Vagina (tissue), 2 donors: ENCODE measurements around the gene DARS2.

Source experiments
- POLR2A ChIP-seq, 2 donors: fragments of 450-650 bp; IDR thresholded peaks; one replicate each; pipeline ENCODE4 v1.6.1; 2017; ENCODE audit warnings: antibody characterized with exemption in 2 of 2, mild to moderate bottlenecking in 2 of 2, moderate library complexity in 2 of 2
- TF ChIP-seq, protein P1 (sequence below), 3 experiments: fragments of 450-650 bp in 2 of 3; fragments of 200-600 bp in 1 of 3; sonication (generic) in 1 of 3; IDR thresholded peaks; one replicate each; pipeline ENCODE4 v1.5.1; 2017 to 2019; ENCODE audit warnings: antibody characterized with exemption in 3 of 3, mild to moderate bottlenecking in 2 of 3, moderate library complexity in 2 of 3

DNA sequence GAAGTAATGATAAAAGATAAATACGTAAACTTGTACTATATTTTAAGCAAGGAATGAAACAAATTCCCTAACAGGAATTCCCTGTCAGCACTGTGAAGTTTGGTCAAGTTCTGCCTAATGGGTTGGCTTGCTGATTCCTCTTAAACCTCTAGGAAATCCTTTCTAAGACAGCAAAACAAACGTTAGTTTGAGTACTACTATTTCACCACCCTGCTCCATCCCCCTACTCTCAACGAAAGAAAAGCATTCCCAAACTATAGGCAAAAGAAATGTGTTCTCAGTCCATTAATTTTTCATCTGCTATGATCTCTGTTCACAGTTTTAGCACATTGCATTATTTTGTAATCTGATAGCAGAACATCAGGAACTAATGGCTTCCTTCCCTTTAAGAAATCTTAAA lies 76.5 kb downstream of the DARS2 start:
- TF ChIP-seq, protein P1, sequence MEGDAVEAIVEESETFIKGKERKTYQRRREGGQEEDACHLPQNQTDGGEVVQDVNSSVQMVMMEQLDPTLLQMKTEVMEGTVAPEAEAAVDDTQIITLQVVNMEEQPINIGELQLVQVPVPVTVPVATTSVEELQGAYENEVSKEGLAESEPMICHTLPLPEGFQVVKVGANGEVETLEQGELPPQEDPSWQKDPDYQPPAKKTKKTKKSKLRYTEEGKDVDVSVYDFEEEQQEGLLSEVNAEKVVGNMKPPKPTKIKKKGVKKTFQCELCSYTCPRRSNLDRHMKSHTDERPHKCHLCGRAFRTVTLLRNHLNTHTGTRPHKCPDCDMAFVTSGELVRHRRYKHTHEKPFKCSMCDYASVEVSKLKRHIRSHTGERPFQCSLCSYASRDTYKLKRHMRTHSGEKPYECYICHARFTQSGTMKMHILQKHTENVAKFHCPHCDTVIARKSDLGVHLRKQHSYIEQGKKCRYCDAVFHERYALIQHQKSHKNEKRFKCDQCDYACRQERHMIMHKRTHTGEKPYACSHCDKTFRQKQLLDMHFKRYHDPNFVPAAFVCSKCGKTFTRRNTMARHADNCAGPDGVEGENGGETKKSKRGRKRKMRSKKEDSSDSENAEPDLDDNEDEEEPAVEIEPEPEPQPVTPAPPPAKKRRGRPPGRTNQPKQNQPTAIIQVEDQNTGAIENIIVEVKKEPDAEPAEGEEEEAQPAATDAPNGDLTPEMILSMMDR (IDR thresholded peaks at IDR 0.05): no peak
- no peak for TF ChIP-seq POLR2A (IDR thresholded peaks at IDR 0.05)
